ENCODE results near the gene ZNF207.
"Not testable (repeated sequence)": the region's sequence is repeated elsewhere in the genome, so short reads cannot be mapped to it uniquely, and the experiment has no call there.

ZNF207 gene

DNA sequence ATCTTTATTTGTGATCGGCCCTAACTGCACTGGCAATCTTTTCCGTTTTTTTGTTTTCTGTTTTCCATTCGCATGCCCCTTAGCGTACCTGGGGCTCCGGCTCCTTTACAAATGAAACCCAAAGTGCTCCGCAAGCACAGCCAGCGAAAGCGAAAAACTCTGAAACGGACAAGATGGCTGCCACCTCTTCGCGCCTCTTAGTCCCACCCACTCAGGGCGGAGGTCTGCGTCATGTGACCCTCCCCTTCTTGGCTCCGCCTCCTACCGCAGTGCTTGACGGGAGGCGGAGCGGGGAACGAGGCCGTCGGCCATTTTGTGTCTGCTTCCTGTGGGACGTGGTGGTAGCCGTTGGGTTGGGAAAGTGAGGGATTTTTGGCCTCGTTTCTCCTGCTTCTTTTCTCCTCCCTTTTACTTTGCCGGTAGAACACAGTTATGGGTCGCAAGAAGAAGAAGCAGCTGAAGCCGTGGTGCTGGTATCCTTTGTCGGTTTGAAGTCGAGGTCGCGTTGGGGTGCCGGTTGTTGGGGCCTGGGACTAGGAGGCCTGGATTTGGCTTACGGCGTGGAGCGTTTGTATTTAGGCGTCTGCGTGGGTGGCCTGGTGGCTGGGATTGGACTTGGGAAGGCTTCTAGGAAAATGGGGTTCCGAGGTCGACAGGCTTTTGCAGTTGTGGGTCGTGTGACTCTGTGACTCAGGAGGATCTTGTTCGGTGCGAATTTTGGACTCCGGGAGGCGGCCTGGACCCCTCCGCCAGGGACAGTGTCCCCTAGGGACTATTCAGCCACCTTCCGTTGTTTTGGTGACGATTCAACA is at the start of gene ZNF207:
Gene ZNF207, plus strand, starts transcription at position 304 of the 812 bp plus-strand sequence. Its CDS starts 129 bp downstream, at position 433.
- DNase-seq (ENCODE audit: low read depth in 2 of 2), result peak; percentile 92 to 93

DNA sequence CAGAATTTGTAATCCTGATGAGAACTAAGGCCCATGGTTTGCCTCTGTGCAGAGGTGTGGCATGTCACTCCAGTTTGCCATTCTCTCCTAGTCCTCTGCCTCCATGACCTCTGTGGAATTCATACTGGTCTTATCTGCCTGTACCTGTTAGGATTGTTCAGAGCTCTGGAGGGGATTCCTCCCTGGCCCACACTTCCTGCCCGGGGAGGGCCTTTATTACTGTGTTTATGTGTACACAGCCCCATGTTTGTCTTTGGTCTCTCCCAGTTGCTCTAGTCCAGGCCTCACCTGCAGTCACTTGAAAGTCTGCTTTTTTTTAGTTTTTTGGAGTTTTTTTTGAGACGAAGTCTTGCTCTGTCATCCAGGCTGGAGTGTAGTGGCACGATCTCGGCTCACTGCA is 47.9 kb upstream of the ZNF207 start:
- no peak for DNase-seq (ENCODE audit: low read depth in 2 of 2)

DNA sequence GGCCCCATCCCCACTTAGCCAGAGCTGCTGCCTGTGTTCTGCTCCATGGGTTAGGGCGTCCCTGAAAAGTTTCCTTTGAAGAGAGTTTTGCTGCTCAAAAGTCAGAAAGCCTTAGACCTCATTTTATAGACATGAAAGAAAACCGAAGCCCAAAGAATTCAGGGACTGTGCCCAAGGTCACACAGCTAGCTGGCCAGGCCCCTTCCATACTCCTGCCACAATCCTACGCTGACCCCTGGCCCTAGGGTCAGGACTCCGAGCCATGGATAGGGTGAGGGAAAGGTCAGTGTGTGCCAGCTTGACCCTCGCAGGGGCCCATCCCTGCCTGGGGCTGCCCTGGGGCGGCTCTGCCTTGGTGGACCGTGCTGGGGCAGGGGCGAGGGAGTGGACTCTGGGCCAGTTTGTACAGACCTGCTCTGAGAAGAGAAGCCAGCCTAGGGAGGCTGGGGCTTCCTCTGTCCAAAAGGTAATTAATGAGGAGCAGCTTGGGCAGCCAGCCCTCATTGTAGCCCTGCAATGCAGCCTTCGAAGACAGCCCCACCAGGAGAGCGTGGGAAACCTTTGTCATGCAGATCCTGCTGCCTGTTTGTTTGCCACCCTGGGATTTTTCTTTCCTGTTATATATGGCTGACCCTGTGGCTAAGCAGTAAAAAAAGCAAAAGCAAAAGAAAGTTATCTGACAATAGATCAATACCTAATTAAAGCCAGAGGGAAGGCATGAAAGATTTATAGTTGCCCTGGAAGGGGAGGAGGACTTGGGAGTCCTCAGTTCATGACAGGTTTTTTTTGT is 46.9 kb upstream of the ZNF207 start:
- DNase-seq (ENCODE audit: low read depth in 2 of 2), result no peak

DNA sequence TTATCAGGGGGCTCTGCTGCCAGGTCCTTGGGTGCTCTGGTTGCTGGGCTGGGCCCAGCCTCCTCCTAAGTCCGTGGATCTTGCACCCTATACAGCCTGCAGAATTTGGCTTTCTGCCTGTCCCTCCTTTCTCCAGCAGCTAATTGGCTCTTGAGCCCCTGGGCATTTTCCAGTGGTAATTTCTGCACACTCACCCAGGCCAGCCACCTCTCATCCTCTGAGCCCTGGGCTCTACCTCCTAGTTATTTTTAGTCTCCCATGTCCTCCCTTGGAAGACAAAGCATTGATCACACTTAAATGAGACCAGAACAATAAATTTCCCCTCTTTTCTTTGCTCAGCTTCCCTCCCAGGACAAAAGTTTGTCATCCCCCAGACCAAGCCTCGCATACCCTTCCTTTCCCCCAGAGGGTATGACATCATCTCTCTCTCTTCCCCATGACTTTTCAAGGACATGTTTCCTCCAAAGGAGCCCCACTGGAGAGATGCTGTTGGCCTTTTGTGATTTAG is 46.1 kb upstream of the ZNF207 start:
- no peak for DNase-seq (ENCODE audit: low read depth in 2 of 2)

DNA sequence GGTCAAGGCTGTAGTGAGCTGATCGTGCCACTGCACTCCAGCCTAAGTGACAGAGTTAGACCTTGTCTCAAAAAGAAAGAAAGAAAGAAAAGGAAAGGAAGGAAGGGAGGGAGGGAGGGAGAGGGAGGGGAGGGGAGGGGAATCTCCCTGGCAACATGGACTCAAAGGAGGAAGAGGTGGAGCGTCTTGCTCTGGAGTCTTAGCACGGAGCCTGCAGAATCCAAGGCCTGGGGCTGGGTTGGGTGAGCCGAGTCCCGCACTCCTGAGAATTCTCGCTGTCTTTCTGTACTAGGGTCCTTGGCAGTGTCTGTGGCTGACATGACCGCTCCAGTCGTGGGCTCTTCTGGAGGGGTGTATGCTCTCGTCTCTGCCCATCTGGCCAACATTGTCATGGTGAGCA is 44.9 kb upstream of the ZNF207 start:
- DNase-seq (ENCODE audit: low read depth in 2 of 2), result no peak

DNA sequence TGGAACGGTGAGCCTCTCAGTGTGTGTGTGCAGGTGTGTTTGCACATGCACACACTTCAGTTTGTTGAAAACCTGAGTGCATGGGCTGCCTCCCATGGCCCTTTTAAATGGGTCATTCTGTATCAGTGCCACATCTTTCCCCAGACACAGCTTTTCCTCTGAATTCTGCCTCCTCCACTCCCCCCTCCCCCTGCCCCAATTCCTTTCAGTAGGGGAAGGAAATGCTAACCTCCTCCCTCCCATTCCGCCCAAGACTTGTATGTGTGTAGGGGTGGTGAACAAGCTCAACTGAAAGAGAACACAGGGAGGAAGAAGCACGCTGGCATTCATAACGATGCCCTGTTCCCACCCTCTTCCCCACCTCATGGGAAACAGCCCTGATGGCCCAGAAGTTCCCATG is 42.3 kb upstream of the ZNF207 start:
- DNase-seq (ENCODE audit: low read depth in 2 of 2), result no peak

DNA sequence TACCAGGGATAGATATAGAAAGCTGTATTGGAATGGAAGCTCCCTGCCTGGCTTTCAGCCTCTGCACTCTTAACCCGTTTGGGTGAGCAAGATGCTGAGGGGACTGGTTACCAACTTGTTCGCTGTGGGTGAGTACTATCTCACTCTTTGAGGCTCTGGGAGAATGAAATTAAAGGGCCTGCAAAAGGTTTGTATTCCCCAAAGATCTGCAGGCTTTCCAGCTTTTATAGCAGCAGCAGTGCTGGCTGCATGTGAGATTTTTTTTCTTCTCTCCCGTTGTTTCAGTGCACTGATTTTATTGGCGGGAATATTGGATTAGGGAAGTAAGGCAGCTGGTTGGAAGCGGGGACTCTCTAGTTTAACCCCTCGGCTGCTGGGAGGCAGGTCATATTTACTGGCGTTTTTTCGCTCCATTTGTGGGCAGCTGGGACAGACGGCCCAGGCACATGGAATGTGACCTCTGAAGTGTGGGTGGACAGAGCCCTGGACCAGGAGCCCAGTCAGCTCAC is 38.9 kb upstream of the ZNF207 start:
- no peak for DNase-seq (ENCODE audit: low read depth in 2 of 2)

DNA sequence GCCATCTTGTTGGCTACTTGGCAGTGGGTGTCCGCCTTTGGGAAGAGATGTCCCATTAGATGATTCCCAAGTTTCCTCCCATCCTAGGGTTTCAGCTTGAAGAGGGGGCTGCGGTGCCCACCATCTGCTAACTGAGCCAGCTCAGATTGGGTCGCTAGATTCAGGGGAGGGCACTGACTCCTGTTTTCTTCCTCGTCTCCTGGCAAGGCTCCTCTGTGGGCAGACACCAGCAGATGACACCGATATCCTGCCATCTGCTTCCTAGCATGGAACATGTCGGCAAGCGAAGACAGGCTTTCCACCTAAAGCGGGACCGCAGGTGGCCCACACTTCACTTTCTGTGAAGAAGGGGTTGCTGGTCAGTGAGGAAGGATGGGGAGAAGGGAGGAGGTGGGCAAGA is 35.3 kb upstream of the ZNF207 start:
- no peak for DNase-seq (ENCODE audit: low read depth in 2 of 2)

DNA sequence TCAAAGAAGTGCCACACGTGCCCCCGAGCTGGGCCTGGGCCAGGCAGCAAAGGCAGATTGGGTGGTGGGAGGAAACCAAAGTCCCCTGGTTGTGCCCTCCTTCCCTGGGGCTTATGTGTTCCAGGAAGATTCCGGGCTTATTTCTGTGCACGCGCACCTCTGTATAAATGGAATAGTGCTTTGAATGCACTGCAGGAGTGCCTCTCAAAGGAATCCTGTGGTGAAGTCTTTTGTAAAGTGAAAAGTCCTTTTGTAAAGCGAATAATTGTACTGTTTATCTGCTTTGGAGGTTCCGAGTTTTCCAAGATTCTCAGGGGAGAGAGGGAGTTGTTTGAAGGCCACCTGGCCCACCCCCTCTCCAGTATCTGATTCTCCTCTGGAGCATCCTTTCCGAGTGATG is 34.8 kb upstream of the ZNF207 start:
- DNase-seq (ENCODE audit: low read depth in 2 of 2), result no peak

DNA sequence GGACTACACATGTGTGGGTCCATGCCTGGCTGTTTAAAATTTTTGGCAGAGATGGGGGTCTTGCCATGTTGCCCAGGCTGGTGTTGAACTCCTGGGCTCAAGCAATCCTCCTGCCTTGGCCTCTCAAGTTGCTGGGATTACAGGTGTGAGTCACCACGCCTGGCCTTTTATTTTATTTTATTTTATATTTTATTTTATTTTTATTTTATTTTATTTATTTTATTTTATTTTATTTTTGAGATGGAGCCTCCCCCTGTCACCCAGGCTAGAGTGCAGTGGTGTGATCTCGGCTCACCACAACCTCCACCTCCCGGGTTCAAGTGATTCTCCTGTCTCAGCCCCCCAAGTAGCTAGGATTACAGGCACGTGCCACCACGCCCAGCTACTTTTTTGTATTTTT is 33.3 kb upstream of the ZNF207 start:
- DNase-seq (ENCODE audit: low read depth in 2 of 2), result not testable (repeated sequence)

DNA sequence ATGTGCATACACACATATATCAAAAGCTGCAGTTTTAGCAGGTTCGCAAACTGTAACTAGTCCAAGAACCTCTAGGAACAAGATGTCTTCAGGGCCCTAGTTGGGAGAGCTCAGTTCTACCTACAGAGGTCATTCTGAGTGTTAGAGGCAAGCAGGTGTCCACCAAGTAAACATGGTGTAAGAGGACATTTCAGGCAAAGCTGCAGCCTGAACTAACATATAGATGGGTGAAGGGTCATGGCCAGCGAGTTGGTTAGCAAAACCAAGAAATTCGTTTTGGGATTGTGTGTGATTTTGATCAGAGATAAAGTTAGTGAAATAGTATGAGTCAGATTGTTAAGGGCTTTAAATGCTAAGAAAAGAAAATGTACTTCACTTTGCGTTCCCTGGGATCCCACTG is 32.6 kb upstream of the ZNF207 start:
- DNase-seq (ENCODE audit: low read depth in 2 of 2), result no peak

DNA sequence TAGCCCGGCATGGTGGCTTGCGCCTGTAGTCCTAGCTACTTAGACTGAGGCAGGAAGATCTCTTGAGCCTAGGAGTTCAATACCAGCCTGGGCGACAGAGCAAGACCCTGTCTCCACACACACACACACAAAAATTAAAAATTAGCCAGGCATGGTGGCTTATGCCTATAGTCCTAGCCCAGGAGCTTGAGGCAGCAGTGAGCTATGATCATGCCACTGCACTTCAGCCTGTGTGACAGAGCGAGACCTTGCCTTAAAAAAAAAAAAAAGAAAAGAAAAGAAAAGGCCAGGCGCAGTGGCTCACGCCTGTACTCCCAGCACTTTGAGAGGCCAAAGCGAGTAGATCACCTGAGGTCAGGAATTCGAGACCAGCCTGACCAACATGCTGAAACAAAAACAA is 31.9 kb upstream of the ZNF207 start:
- DNase-seq (ENCODE audit: low read depth in 2 of 2), result no peak

DNA sequence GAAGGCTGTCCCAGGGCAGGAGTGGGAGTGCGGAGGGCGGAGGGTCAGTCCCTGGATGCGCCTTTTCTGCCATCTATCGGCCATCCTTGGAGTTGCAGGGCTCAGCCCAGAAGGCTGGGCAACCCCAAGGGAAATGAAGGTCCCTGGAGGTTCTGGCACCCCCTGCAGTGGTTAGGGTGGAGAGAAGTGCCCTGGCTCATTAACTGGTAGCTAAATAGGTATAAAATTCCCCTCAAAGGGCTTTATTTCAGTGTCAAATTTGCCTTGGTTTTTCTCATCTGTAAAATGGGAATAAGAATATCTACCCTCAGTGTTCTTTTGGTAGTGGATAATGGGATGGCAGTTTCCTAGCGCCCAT is 30.4 kb upstream of the ZNF207 start:
- peak; percentile 71 to 83 for DNase-seq (ENCODE audit: low read depth in 2 of 2)

DNA sequence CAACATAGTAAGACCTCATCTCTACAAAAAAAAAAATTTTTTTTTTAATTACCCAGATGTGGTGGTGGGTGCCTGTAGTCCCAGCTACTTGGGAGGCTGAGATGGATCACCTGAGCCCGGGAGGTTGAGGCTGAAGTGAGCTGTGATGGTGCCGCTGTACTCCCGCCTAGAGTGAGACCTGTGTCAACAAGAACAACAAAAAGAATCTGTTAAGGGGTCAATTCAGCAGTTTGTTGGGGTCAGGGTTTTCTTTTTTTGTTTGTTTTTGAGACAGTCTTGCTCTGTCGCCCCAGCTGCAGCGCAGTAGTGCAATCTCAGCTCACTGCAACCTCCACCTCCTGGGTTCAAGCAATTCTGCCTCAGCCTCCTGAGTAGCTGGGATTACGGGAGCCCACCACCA is 29.9 kb upstream of the ZNF207 start:
- DNase-seq (ENCODE audit: low read depth in 2 of 2), result not testable (repeated sequence)

DNA sequence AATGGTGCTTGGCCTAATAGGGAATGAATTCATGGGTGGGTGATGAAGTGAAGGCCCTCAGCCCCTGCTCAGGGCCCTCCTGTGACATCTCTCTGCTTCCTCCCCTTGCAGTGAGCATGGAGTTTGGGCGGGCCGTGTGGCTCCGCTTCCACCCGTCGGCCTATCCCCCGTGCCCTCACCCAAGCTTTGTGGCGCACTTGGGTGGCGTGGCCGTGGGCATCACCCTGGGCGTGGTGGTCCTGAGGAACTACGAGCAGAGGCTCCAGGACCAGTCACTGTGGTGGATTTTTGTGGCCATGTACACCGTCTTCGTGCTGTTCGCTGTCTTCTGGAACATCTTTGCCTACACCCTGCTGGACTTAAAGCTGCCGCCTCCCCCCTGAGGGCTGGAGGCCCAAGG is 29.1 kb upstream of the ZNF207 start:
- DNase-seq (ENCODE audit: low read depth in 2 of 2), result no peak

DNA sequence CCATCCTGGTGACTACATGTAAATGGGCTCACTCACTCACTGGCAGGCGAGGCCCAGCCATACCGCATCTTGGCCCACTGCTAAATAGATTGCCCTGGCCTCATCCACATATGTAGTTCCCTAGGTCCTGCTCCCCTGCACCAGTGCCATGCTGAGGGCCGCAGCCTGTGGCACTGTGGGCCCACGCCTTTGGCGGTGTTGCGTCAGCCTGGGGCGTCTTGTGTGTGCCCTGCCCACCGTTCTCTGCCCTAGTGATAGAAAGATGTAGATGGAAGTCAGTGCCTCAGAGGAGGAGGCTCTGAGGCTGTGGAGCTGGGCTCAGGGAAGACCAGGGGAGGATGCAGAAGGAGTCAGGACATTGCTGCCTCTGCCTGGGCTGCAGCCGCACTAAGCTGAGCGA is 26.9 kb upstream of the ZNF207 start:
- no peak for DNase-seq (ENCODE audit: low read depth in 2 of 2)

DNA sequence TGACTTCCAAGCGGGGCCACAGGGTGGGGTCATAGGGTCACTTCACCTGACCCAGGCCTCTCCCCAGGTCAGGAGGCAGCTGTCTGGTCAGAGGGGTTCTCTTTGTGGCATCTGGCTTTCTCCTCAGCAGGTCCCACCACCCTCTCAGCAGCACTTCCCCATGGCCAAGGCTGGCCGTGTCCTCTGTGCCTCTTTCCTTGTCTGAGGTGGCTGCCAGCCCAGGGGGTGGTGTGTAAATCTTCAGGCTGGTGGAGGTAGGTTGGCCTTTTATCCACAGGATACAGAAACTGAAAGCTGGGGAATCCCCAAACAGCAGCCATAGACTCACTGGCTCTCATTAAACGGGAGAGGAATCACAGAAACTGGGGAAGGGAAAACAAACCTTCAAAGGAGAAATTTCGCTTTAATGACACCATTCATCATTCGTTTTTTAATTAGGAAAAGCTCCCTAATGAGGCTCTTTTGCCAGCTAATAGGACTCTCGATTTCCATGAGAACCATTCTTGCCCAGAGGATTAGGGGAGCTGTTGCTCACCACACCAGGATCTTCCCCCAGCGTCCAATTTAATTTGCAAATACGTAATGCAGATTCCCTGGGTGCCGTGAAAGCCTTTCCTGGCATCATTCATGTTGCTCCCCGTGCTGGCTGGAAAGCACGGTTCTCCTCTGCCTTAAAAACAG is 26.0 kb upstream of the ZNF207 start:
- no peak for DNase-seq (ENCODE audit: low read depth in 2 of 2)

DNA sequence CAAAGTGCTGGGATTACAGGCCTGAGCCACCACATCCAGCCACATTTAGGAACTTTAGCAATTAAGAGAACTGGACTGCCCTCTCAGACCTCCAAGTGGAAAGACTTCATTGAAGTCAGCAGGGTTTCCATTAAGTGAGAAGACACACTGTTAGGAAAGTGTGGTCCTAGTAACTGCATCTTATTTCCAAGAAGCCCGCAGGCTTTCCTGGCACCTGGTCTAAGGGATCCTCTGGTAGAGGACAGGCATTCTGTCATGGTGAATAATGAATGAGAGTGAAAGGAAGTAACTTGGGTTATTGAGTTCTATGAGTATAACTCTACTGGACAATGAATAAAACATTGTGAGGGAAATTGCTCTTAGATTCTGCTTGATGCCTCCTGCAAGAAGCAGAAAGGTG is 22.0 kb upstream of the ZNF207 start:
- DNase-seq (ENCODE audit: low read depth in 2 of 2), result no peak

DNA sequence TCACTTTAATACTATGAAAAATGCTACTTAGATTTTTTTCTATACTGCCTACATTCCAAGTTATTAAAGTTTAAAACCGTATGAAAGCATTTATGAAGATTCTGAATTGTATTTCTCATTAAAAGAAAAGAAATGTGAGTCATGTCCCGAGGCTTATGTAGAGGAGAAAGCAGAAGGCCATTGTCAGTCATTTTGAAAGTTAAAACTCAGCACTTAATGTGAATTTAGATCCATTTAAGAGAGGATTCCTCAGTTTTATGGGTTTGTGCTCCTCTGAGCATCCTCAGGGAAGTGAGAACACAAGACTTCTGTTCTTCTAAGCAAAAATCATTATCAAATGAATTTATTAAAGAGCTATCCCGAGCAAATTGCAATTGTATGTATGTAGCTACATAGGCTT is 19.8 kb upstream of the ZNF207 start:
- DNase-seq (ENCODE audit: low read depth in 2 of 2), result no peak

DNA sequence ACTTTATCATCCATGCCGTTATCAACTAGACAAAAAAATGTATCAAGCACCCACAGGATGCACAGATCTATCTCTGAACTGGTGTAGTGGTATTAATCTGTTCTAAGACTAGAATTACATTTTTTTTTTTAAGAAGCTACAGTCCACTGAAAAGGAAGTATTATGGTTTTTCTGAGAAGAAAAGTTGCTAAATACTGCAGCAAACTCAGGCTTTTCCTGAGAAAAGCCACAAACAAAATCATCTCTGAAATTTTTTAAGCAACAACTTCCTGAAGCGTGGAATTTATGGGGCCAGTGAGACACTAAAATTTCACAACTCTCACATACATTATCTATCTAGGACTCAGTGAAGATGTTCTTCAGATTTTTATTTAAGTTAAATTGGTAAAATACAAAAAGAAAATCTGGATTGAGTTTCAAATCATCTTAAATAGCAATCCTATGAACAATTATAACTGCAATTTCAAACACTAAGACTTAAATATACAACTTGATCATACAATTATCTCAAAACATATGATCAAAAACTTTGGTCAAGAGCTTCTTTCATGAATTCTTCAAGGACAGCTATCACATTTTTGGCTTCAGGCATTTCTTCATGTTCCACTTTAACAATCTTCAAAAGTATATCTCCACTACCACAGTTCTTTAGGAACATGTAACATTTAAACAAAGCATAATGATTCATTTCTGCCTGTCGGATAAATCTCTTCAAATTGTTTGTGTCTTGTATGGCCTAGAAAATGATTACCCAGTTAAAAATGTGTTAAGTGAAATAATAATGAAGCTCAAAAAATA is 18.5 kb upstream of the ZNF207 start:
- DNase-seq (ENCODE audit: low read depth in 2 of 2), result no peak

DNA sequence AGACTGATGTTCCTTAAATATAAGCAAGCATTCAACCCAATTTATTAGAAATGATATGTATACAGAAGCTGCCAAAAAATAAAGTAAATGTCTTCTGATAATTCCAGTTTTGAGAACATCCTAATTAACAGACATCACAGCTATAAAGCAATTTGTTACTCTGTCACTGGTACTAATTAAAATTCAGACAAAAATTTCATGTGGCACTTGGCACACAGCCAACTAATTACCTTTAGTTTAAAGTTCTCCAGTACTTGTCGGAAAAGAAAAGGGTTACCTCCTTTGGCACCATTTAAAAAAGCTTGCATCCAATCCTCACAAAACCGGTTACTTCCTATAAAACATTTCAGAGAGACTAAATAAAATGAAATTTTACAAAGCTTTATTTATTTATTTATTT is 16.8 kb upstream of the ZNF207 start:
- no peak for DNase-seq (ENCODE audit: low read depth in 2 of 2)
